HG03039 (cell line): ENCODE measurements around the gene S100A7.

Experiments used
- ATAC-seq: cut with Tn5 transposase; IDR thresholded peaks from one replicate; pipeline ENCODE4 v1.9.1; 2021; ENCODE audit warnings: mild to moderate bottlenecking, moderate library complexity; ENCODE audit not compliant: unreplicated experiment

S100A7 gene

DNA sequence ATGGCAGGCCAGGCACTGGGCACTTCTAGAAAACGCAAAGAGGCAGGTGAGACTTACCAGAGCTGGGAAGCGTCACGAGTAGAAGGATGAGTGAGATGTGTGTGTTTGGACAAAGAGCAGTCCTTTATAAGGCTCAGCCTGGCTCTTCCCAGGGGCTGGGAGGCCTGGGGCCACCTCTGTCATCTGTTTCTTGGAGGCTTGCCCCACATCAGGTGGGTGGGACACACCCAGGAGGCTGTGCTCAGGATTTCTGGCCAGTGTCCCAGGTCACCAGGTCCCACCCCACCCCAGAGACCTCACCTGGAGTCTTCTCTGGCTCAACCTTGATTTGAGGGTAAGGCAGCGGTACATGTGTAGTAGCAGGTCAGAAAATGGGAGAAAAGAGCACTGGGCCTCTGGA lies at the start of gene S100A7:
Gene S100A7 (minus strand): TSS at position 101 of the 400 bp plus-strand sequence. CDS start 1,638 bp downstream, outside the sequence.
- ATAC-seq = no peak

DNA sequence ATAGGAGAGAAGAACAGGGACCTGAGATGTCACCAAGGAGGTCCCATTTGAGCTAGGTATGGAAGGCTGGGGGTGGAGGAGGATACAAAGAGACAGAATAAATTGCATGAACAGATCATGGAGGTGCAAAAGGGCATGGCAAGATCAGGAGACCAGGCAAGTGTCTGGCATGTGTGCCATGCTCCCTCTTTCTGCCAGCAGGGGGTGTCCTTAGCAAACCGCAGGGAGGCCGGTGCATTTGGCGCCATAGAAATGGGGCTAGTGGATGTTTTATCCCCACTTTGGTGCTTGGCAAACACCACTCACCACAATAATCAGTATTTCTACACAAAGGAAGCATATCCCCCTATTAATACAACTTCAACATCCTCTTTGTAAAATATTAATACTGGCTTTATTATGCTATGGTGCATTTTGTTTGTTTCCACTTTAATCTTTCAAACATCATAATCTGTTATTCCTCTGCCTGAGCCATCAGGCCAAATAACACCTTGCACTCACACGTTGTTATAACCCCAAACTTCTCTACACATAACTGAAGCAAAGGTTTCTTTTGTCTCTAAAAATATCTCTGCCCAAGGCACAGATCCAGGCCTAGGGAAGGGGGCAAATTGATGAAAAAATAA lies 49.4 kb upstream of the S100A7 start:
- no peak for ATAC-seq

DNA sequence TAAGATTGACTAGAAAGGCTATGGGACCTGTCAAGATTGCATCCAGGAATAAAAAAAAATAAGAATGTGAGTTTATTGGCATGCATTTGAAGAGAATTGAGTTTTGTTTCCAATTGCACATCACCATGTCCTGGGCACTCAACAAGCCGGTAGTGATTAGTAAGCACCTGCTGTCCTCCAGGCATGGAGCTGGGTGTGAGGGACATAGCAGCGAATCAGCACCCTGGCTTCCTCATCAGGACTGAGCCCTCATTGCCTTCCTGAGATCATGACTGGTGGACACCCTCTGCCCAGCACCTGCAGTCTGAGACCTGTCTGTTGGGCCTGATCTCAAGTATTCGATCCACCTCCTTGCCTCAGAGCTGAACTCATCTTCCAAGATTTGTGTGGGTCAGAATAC lies 48.6 kb upstream of the S100A7 start:
- no peak for ATAC-seq

DNA sequence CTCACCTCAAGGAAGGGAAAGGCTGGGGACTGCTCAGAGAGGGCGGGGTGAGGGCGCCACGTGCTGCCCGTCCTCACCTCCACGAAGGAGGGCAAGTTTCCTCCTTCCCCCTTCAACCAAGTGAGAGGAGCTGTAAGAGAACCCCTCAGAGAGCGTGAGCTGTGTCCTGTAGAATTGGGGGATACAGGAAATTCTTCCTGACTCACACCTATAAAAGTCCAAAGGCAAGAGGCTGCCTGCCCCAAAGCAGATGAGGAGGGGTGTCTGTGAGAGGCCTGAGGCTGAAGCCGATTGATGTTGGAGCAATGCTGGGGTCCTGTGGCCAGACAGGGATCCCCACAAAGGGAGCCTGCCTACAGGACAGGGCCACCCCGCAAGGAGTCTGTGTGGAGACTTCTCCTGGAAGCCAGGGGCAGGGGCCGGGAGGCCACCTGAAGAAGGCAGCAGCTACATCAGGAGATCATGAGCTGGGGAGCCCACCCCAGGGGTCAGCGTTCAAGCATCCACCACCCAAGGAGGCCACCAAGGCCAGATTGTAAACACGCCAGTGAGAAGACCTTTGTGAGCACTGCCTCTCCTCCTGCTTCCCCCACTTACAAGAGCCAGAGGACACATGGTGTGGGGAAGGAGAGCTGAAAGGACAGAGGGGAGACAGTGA lies 47.6 kb upstream of the S100A7 start:
- ATAC-seq = no peak

DNA sequence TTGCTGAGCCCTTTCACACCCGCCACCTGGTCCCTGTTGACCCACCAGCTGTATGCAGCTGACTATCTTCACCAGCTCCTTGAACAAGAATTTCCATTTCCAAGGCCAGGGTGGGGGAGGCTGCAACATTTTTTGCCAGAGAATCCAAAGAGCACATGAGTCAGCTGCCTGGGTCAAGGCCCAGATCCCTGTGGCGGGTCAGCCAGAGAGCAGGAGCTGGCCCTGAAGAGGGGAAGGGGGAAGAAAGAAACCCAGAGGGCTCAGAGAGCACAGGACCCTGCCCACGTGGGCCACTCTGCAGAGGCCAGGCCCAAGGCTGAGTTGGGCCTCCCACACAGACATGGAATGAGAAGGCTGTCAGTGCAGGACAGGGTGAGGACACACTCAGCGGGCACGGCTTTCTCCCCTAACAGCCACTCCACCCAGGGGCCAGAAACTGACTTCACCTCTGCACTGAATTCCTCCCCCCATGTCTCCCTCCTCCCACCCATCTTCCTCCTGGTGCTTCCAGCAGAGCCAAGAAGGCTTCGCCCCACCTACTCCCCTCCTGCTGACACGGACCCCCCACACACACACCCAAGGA lies 46.5 kb upstream of the S100A7 start:
- no peak for ATAC-seq

DNA sequence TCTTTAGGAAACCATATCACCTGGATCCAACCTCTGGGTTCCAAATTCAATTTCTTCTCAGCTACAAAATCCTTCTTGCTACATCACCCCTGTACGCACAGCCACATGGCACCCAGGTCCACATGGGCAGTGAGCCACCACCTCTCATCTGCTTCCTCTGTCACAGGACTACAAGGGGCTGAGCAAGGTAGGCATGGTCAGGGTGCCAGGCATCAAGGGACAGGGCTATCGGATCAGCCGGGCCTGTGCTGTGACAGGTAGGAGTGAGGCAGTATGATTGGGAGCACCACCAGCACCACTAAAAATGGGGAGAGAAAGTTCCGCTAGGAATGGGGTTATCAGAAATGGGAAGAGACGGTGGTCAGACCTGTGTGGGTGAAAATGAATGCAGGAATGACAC lies 45.9 kb upstream of the S100A7 start:
- no peak for ATAC-seq

DNA sequence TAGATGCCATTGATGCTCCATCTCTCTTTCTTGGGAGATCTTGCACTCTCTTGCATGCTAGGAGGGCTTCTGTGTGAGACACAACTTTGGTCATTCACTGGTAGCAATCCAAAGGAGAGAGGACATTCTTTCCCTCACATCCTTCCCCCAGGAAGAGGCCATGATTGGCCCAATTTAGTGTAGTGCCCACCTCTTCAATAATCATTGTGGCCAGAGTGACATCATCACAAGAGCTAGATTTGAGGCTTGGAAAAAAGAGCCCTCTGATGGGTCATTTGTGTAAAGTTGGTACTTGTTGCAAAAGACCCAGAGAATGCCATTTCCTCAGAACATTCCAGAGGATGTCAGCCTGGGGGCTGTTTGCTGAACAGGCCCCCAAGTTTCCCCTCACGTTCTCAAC lies 45.1 kb upstream of the S100A7 start:
- no peak for ATAC-seq

DNA sequence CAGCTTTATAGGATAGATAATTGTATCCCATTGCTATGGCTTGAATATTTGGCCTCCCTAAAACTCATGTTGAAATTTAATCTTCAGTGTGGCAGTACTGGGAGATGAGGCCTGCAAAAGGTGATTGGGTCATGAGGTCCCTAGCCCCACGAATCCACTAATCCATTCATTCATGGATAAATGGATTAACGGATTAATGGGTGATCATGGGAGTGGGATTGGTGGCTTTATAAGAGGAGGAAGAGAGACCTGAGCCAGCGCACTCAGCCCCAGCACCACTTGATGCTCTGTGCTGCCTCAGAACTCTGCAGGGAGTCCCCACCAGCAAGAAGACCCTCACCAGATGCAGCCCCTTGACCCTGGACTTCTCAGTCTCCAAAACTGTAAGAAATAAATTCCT lies 43.3 kb upstream of the S100A7 start:
- no peak for ATAC-seq

DNA sequence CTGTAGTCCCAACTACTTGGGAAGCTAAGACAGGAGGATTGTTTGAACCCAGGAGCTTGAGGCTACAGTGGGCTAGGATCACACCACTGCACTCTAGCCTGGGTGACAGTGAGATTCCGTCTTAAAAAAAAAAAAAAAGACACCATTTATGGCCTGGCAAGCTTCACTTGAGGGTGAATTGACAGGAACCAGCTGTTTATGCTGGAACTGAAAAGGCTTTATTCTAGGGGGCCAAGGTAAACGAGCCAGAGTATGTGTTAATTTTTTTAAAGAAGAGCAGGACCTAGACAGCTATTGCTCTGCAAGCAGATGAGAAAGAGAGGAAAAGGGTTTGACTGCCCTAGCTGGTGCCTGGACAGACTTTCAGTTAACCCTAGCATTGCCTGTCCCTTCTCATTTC lies 38.3 kb upstream of the S100A7 start:
- ATAC-seq = no peak

DNA sequence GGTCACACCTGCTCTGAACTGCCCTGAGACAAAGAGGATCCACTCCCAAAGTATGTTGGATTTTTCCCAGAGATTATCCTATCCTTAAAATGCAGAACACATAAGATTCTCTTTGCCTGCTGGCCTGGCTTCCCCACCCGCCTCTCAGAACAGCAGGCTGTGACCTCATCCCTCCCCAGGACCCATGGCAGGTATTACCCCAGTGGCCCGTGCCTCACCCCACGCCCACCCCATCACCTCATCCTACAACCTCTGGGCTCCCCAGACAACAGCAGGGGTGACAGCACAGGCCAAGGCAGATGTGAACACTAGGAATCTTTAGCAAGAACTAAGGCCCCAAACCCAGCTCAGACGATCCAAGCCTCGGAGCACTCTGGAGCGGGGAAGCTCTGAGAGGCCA lies 35.1 kb upstream of the S100A7 start:
- no peak for ATAC-seq

DNA sequence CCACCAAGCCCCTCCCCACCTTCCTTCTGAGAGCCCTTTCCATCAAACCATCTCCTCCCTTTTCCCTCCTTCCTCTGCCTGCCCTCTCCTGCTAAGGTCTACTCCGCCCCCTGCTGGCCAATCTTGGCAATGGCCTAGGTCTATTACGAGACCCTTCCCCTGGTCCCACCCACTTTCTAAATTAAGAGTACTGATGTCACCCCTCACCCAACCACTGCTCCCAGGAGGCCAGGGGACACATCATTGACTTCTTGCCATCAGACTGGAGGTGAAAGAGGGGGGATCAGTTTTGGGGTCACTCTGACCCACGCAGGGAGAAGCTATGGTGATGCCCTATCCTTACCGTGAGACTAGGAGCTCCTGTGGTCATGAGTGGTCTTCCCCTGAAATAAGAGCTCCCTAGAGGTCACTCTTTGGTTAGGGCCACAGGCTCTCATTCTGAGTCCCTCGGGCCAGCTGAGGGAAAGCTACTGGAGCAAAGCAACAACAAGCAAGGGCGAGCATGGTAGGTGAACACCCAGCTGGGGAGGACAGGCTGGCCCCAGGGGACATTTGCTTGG lies 34.6 kb upstream of the S100A7 start:
- no peak for ATAC-seq

DNA sequence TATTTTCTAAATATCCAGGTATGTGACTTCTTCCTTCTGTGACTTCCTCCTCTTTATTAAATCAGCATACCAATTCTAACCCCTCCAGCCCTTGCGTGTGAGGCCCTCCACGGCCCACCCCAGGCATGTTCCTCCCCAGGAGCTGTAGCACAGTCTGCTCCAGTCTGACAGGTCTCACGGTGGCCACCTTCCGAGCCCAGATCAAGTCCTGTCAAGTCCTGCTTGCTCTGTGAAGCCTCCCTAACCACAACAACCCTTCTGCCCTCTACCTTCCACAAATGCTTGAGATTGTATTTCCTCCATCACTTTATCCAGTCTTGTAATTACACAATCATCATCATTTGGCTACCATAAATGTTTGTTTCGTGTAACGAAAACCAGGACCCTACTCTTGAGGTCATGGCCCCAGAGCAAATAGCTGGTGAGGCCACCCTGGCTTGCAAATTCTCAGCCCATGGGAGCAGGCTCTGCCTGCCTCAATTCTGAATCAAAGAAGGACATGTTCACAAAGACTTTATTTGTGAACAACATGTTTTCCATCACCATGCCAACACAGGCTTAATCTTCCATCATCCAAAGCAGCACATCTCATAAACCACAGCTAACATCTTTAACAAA lies 33.0 kb upstream of the S100A7 start:
- no peak for ATAC-seq

DNA sequence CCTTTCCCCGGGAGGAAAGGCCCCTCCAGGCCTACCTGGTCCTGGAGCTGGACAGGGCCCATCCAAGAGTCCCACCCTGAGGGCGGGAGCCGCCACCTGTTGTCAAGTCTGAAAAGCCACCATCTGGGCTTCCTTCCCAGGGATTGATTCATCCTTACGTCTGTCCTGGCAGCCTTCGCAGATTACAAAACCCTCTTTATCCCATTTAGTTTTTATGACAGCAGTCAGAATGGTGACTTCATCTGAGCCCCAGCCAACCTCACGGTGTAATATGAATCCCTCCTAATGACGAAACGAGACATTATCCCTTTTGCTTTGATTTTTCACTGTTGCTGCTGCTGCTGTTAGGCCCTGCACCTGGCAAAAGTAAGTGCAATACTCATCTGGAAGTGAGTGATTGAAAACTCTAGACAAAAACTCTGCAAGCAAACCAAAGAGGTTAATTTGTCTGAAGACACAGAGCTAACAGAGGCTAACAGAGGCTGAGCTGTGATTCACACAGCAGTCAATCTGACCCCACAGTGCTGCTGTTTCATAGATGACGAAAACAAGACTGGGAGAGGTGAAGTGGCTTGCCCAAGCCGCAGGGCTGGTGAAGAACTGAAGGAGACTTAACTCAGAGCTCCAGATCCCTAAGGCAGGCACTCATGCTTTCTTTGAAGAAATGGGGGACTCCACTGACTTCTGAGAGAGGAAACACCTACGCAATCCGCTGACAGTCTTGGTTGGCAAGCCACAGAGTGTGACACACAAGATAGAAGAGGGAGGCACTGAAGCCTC lies 30.0 kb upstream of the S100A7 start:
- ATAC-seq = no peak

DNA sequence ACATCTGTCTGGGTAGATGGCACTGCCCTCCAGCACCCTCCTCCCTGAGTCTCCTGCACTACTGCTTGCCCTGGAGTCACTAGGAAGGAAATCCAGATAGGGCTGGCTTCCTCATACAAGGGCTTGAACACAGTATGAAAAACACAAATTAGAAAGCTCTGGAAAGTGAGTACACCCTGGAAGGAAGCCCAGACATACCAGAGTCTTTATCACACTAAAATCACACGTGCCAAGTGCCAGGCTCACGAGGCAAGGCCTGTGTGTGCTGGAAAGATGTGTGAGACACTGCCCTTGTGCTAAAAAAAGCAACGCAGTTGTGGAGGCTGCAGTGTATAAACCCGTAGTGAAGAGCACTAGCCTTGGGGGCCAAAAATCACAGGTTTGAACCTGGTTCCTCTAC lies 28.3 kb upstream of the S100A7 start:
- no peak for ATAC-seq

DNA sequence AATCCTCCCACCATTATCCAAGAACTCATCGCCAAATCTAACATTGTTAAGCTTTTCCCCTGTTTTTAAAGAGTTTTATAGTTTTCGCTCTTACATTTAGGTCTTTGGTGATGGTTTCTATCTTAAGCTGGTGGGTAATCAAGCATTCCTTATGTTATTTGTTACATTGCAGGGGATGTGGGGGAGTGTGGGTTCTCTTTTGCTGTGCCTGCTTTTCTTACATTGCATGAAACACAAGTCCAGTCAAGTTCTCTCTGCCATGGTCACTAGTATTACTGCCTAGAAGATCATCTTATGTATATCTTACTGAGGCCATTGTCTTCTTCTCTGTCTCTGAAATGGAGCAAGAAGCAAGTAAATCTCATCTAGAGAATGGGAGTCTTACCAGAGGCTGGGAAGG lies 27.3 kb upstream of the S100A7 start:
- no peak for ATAC-seq

DNA sequence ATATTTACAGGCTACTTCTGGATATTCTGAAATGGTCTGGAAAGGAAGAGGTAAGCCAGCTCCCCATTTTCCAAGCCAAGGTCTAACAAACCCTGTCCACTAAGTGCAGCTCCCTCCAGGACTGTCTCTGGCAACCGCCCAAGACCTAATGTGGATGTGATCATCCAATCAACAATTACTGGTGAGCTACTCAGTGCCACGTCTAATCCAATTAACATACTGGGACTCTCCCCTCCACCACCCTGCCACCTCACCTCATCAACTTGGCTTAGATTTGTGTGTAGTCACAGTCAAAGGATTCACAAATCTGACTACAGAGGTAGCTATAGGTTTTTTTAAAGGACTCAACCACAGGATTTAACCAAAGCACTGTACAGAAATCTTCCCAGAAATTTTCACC lies 25.4 kb upstream of the S100A7 start:
- no peak for ATAC-seq

DNA sequence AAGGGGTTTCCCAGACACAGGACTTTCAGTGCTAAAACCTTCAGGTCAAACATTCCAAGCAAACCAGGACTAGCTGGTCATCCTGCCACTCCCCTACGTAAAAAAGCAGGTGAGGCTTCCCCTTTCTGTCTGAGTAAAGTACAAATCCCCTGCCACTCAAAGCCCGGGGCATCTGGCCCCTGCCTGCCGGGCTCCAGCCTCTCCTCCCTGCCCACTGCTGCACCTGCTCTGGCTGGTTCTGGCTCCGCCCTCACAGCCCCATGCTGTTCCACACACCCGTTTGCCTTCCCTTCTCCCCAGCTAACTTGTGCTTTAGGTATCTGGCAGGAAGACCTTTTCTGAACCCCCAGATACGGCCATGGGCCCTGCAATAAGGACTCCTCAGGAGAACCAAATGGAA lies 23.3 kb upstream of the S100A7 start:
- ATAC-seq = no peak

DNA sequence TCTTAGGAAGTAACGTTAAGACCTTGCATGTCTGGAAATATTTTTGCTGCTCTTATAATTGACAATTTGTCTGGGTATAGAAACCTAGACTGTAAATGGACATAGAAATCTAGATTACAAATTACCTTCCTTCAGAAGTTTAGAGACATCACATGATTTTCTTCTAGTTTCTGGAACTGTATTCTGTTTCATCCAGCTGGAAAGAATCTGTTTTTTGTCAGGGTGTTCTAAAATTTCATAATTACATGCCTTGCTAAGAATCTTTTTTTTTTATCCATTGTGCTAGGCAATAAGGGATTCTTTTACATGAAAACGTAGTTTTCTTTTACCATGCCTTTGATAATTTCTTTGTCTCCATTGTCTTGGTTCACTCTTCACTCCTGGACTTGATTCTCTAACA lies 20.7 kb upstream of the S100A7 start:
- no peak for ATAC-seq

DNA sequence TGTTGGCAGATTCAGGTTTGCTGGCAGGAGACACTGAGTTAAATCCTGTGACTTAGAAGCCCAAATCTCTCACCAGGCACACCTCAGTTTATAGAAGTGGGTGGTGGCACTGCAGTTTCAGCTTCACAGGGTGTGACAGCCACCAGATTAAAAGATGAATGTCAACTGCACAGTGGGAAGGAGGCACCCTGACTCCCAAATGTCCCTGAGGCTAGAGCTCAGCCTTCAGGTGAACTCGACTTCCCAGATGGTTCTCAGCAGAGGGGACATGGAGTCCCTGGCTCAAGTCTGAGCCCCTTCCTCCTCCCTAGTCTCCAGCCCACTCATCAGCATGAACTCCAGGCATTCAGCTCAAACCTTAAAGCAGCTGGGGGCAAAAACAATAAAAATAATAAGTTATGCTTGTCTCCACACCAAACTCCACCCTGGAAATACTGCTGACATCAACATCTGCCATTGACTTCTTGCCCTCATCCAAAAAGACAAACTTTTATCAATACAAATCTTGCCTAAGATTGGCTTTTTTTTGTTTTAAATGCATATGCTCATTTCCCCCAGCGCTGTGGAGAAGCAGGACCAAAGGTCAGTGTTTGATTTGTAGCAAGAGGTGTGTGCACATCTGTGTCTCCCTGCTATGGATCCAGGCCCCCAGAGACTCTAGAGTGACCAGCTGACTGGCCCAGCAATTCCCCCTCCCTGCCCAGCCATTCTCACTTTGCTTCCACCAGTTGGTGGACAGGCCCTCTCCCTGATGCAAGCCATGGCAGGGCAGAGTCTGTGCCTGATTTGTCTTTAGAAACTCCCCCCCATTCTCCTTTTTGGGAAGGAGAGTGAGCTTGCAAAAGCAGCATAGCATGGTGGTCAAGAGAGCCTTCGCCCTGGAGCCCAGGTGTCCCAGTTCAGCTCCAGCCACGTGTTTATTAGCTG lies 18.5 kb upstream of the S100A7 start:
- no peak for ATAC-seq
